ENCODE data around the gene AURKAIP1.

DNA sequence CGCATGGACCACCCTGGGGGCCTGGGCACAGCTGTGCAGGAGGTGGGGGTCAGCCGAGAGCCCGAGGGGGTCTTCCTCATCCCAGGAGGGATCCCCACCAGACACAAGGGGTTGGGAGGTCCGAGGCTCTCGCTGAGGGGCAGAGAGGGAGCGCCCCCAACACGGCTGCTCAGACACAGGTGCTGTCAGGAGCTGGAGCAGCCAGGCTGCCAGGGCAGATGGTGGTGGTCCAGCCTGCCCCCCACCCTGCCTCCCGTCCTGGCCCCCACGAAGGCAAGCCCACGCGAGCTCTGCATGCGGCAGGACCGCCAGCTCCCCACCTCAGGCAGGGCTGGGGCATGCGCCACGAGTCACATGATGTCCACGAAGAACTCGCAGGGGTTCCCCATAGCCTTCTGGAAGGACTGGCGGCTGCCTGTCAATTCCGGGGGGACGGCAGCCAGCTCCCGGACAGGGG is 39.2 kb downstream of the AURKAIP1 start:
- TF ChIP-seq, protein P1, sequence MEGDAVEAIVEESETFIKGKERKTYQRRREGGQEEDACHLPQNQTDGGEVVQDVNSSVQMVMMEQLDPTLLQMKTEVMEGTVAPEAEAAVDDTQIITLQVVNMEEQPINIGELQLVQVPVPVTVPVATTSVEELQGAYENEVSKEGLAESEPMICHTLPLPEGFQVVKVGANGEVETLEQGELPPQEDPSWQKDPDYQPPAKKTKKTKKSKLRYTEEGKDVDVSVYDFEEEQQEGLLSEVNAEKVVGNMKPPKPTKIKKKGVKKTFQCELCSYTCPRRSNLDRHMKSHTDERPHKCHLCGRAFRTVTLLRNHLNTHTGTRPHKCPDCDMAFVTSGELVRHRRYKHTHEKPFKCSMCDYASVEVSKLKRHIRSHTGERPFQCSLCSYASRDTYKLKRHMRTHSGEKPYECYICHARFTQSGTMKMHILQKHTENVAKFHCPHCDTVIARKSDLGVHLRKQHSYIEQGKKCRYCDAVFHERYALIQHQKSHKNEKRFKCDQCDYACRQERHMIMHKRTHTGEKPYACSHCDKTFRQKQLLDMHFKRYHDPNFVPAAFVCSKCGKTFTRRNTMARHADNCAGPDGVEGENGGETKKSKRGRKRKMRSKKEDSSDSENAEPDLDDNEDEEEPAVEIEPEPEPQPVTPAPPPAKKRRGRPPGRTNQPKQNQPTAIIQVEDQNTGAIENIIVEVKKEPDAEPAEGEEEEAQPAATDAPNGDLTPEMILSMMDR (conservative IDR thresholded peaks at IDR 0.05 in 1 of 2, IDR thresholded peaks at IDR 0.05 in 1 of 2; ENCODE audit: low read depth in 1 of 2, low read length in 2 of 2), result no peak
- no peak for TF ChIP-seq EZH2 (IDR thresholded peaks at IDR 0.05; ENCODE audit: low read length, missing control alignments)
